ENCODE results near the gene STOML1. TPM values are rescaled to one million over a fixed set of nuclear protein-coding genes. Genes with fewer than 3 reads are reported as not detected.

STOML1 gene
- total and polyA plus RNA-seq, 2 experiments from 2014 or later, result 8.2 to 15.6 TPM

DNA sequence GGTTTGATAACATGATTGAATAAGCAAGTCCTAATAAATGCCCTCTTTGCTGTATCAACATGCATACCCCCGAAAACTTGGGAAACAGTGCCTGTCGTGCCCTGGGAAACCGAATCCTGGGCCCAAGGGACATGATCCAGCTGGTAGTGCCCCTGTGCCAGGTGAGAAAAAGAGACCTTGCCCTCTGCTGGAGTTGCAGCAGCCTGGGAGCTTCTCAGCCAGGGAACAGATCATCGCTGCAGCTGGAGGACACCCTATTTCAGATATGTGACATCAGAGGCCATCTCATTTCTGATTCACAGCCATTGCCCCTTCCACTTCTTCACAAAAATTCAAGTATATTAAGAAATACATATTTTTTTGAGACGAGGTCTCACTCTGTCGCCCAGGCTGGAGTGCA lies 32.3 kb downstream of the STOML1 start:
- Histone ChIP-seq H3K4me1 (ENCODE audit: low read depth) (no peaks in the 10 kb centered on the region), H3K9me3 (ENCODE audit: low read depth) (no peaks in the 10 kb centered on the region), H3K27me3 (no peaks in the 10 kb centered on the region), H3K27ac (no peak overlapping the region), H3K36me3 (no peaks in the 10 kb centered on the region), H3K4me3 (no peak overlapping the region)
- DNase-seq (ENCODE audit: low read depth in 1 of 2, low spot score in 1 of 2), result no peak
- TF ChIP-seq, protein P1, sequence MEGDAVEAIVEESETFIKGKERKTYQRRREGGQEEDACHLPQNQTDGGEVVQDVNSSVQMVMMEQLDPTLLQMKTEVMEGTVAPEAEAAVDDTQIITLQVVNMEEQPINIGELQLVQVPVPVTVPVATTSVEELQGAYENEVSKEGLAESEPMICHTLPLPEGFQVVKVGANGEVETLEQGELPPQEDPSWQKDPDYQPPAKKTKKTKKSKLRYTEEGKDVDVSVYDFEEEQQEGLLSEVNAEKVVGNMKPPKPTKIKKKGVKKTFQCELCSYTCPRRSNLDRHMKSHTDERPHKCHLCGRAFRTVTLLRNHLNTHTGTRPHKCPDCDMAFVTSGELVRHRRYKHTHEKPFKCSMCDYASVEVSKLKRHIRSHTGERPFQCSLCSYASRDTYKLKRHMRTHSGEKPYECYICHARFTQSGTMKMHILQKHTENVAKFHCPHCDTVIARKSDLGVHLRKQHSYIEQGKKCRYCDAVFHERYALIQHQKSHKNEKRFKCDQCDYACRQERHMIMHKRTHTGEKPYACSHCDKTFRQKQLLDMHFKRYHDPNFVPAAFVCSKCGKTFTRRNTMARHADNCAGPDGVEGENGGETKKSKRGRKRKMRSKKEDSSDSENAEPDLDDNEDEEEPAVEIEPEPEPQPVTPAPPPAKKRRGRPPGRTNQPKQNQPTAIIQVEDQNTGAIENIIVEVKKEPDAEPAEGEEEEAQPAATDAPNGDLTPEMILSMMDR (IDR thresholded peaks at IDR 0.05; ENCODE audit: low read depth, low read length), result no peak

DNA sequence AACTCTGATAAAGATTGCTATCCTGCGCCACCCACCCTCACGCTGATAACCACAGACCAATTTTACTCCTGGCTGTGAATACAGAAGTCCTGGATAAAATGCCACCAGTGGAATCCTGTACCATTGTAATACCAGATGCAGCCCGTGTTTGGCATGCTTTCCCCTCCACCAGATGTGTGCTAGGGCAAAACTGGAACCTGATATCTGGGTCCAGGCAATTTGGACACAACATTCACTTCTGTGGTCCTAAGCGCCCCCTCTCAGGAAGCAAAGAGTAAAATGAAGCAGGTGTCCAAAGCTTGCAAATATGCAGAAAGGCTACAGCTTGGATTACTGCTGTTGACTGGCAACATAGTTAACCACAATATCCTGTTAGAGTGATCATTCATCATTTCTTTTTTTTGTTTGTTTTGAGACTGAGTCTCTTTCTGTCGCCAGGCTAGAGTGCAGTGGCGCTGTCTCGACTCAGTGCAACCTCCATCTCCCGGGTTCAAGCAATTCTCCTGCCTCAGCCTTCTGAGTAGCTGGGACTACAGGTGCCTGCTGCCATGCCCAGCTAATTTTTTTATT lies 33.0 kb downstream of the STOML1 start:
- TF ChIP-seq, protein P1 (IDR thresholded peaks at IDR 0.05; ENCODE audit: low read depth, low read length), result no peak
- H3K27me3 ChIP-seq, result no peaks in the 10 kb centered on the region
- H3K4me1 ChIP-seq (ENCODE audit: low read depth), result no peaks in the 10 kb centered on the region
- no peaks in the 10 kb centered on the region for H3K9me3 ChIP-seq (ENCODE audit: low read depth)
- no peak overlapping the region for H3K4me3 ChIP-seq
- DNase-seq (ENCODE audit: low read depth in 1 of 2, low spot score in 1 of 2), result no peak
- no peaks in the 10 kb centered on the region for H3K36me3 ChIP-seq
- H3K27ac ChIP-seq, result no peak overlapping the region

DNA sequence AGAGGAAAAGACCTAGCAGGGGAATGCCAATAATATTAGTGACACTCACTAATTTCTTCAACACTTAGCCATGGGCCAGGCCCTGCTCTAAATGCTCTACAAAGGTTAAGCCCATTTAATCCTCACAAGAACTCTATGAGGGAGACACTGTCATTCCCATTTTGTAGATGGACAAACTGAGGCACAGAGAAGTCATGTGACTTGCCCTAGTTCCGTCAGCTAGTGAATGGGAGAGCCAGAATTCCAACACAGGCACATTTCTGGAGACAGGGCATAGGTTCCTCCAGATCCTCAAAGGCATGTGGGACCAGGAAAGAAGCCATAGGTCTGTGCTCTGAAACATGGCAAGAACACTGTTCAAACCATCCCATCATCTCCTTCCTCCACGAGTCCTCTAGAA lies 34.3 kb downstream of the STOML1 start:
- H3K27me3 ChIP-seq, result no peaks in the 10 kb centered on the region
- no peaks in the 10 kb centered on the region for H3K36me3 ChIP-seq
- H3K27ac ChIP-seq, result no peak overlapping the region
- no peaks in the 10 kb centered on the region for H3K9me3 ChIP-seq (ENCODE audit: low read depth)
- TF ChIP-seq, protein P1 (IDR thresholded peaks at IDR 0.05; ENCODE audit: low read depth, low read length), result no peak
- no peaks in the 10 kb centered on the region for H3K4me1 ChIP-seq (ENCODE audit: low read depth)
- no peak for DNase-seq (ENCODE audit: low read depth in 1 of 2, low spot score in 1 of 2)
- H3K4me3 ChIP-seq, result no peak overlapping the region

DNA sequence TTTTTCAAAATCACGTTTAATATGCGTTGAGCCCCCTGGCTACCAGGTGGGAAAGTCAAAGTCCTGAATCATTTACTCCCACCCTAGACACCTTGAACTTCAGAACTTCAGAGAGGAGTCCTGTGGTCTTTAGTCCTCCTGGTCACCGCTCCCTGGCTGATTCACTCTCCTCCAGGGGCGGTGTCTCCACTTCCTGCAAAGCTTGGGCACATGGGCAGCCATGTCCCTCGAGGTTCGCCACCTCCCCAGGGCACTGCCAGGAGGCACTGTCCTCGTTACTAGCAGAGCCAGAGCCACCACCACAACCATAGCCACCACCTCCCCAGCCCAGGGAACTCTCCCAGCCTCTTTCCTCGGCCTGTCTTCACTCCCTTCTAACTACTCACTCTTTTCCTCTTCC lies 34.8 kb downstream of the STOML1 start:
- H3K27ac ChIP-seq, result no peak overlapping the region
- TF ChIP-seq, protein P1 (IDR thresholded peaks at IDR 0.05; ENCODE audit: low read depth, low read length), result no peak
- no peaks in the 10 kb centered on the region for H3K9me3 ChIP-seq (ENCODE audit: low read depth)
- no peaks in the 10 kb centered on the region for H3K4me1 ChIP-seq (ENCODE audit: low read depth)
- no peak overlapping the region for H3K4me3 ChIP-seq
- H3K36me3 ChIP-seq, result no peaks in the 10 kb centered on the region
- no peaks in the 10 kb centered on the region for H3K27me3 ChIP-seq
- DNase-seq (ENCODE audit: low read depth in 1 of 2, low spot score in 1 of 2), result no peak

DNA sequence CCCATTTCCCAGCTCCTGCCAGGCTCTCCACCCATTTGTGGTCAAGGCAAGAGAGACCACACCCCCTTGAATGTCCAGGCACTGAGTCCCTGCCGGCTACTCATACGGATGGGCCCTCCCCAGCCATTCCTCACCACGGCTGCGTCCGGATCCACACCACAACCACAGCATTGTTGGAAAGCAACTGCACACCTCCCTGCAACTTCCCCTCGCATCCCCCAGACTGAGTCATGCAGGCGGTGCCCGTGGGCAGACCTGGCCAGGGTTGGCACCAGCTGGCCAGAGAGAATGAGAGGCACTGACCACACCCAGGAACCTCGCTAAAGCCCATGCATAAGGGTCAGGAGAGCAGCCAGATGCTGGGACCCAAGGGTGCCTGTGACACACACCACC lies 35.4 kb downstream of the STOML1 start:
- Histone ChIP-seq H3K27ac (no peak overlapping the region), H3K9me3 (ENCODE audit: low read depth) (no peaks in the 10 kb centered on the region), H3K36me3 (no peaks in the 10 kb centered on the region), H3K27me3 (no peaks in the 10 kb centered on the region), H3K4me1 (ENCODE audit: low read depth) (peaks cover under 1% of the 10 kb centered on the region), H3K4me3 (no peak overlapping the region)
- TF ChIP-seq, protein P1 (IDR thresholded peaks at IDR 0.05; ENCODE audit: low read depth, low read length), result no peak
- DNase-seq (ENCODE audit: low read depth in 1 of 2, low spot score in 1 of 2), result peak in 1 of 2 donors; percentile 91

Data from cardiac muscle cell (in vitro differentiated cells and primary cell).